ENCODE measurements around the gene MARCHF6. TPM values are rescaled to one million over a fixed set of nuclear protein-coding genes. Genes with fewer than 3 reads are reported as not detected.

MARCHF6 gene
- total RNA-seq, 1 donor from 2014 or later: 190 TPM

- Mint-ChIP-seq H3K27me3 (ENCODE audit: unreplicated experiment) (no peaks in the 10 kb centered on the region), H3K36me3 (ENCODE audit: unreplicated experiment) (peaks cover 6% of the 10 kb centered on the region), H3K4me1 (ENCODE audit: unreplicated experiment) (peaks cover 35% of the 10 kb centered on the region), H3K27ac (ENCODE audit: unreplicated experiment) (no peak overlapping the region), H3K9me3 (ENCODE audit: unreplicated experiment) (no peaks in the 10 kb centered on the region), H3K4me3 (ENCODE audit: unreplicated experiment) (no peak overlapping the region)
- no peak for TF ChIP-seq CTCF (IDR thresholded peaks at IDR 0.05)
- no peak for DNase-seq (ENCODE audit: extremely low spot score, unreplicated experiment)
Observed at GRCh38 chr5:10376544-10376943, 23.0 kb downstream of the MARCHF6 start.

GRCh38 chr5:10377081-10377480 is 23.6 kb downstream of the MARCHF6 start:
- TF ChIP-seq CTCF (IDR thresholded peaks at IDR 0.05): no peak
- H3K36me3 Mint-ChIP-seq (ENCODE audit: unreplicated experiment): peaks cover 10% of the 10 kb centered on the region
- H3K27me3 Mint-ChIP-seq (ENCODE audit: unreplicated experiment): no peaks in the 10 kb centered on the region
- no peaks in the 10 kb centered on the region for H3K9me3 Mint-ChIP-seq (ENCODE audit: unreplicated experiment)
- peaks cover 37% of the 10 kb centered on the region for H3K4me1 Mint-ChIP-seq (ENCODE audit: unreplicated experiment)
- DNase-seq (ENCODE audit: extremely low spot score, unreplicated experiment): no peak
- H3K27ac Mint-ChIP-seq (ENCODE audit: unreplicated experiment): no peak overlapping the region
- no peak overlapping the region for H3K4me3 Mint-ChIP-seq (ENCODE audit: unreplicated experiment)

- no peak for DNase-seq (ENCODE audit: extremely low spot score, unreplicated experiment)
- Mint-ChIP-seq H3K36me3 (ENCODE audit: unreplicated experiment) (peaks cover 26% of the 10 kb centered on the region), H3K27ac (ENCODE audit: unreplicated experiment) (no peak overlapping the region), H3K9me3 (ENCODE audit: unreplicated experiment) (no peaks in the 10 kb centered on the region), H3K4me1 (ENCODE audit: unreplicated experiment) (peaks cover 9% of the 10 kb centered on the region), H3K27me3 (ENCODE audit: unreplicated experiment) (no peaks in the 10 kb centered on the region), H3K4me3 (ENCODE audit: unreplicated experiment) (no peak overlapping the region)
- no peak for TF ChIP-seq CTCF (IDR thresholded peaks at IDR 0.05)
Observed at GRCh38 chr5:10381803-10382202, 28.3 kb downstream of the MARCHF6 start.

- DNase-seq (ENCODE audit: extremely low spot score, unreplicated experiment): no peak
- no peak for TF ChIP-seq CTCF (IDR thresholded peaks at IDR 0.05)
- Mint-ChIP-seq H3K4me3 (ENCODE audit: unreplicated experiment) (no peak overlapping the region), H3K9me3 (ENCODE audit: unreplicated experiment) (no peaks in the 10 kb centered on the region), H3K27me3 (ENCODE audit: unreplicated experiment) (no peaks in the 10 kb centered on the region), H3K36me3 (ENCODE audit: unreplicated experiment) (peaks cover 33% of the 10 kb centered on the region), H3K4me1 (ENCODE audit: unreplicated experiment) (peaks cover 10% of the 10 kb centered on the region), H3K27ac (ENCODE audit: unreplicated experiment) (no peak overlapping the region)
Observed at GRCh38 chr5:10384483-10384882, 31.0 kb downstream of the MARCHF6 start.

GRCh38 chr5:10387690-10388089 is 34.2 kb downstream of the MARCHF6 start:
- Mint-ChIP-seq H3K36me3 (ENCODE audit: unreplicated experiment) (peaks cover 48% of the 10 kb centered on the region), H3K4me1 (ENCODE audit: unreplicated experiment) (peaks cover 6% of the 10 kb centered on the region), H3K27ac (ENCODE audit: unreplicated experiment) (peak overlapping the region; percentile 34), H3K9me3 (ENCODE audit: unreplicated experiment) (no peaks in the 10 kb centered on the region), H3K27me3 (ENCODE audit: unreplicated experiment) (no peaks in the 10 kb centered on the region), H3K4me3 (ENCODE audit: unreplicated experiment) (no peak overlapping the region)
- no peak for DNase-seq (ENCODE audit: extremely low spot score, unreplicated experiment)
- TF ChIP-seq CTCF (IDR thresholded peaks at IDR 0.05): no peak

Data from osteocyte (in vitro differentiated cells).